Mesendoderm (in vitro differentiated cells): ENCODE data around the gene PLPPR4. TPM values are rescaled to one million over a fixed set of nuclear protein-coding genes. Genes with fewer than 3 reads are reported as not detected.
A peak's percentile ranks its signal among the peaks of the same experiment; 100 is the strongest.

ENCODE experiments used
- DNase-seq: peaks from one replicate; pipeline ENCODE4 v3.0.0; 2013
- H2AK5ac ChIP-seq: 2 replicates; pipeline ENCODE4 v1.6.1; 2013; ENCODE audit warnings: low read length, inconsistent platforms
- H2BK120ac ChIP-seq: 2 replicates; pipeline ENCODE4 v1.6.1; 2013; ENCODE audit warnings: low read depth, mild to moderate bottlenecking, low read length, moderate library complexity, mixed read lengths
- H2BK15ac ChIP-seq: replicated peaks from 2 replicates; pipeline ENCODE4 v1.6.1; 2013; ENCODE audit warnings: low read depth, mild to moderate bottlenecking, moderate library complexity
- H2BK5ac ChIP-seq: 2 replicates; pipeline ENCODE4 v1.6.1; 2013; ENCODE audit warnings: low read length, inconsistent platforms
- H3K18ac ChIP-seq: 2 replicates; pipeline ENCODE4 v1.6.1; 2013; ENCODE audit warnings: mild to moderate bottlenecking, low read length, mixed read lengths
- H3K23ac ChIP-seq: one replicate; pipeline ENCODE4 v1.6.1; 2013; ENCODE audit warnings: low read length
- H3K27ac ChIP-seq: 2 replicates; pipeline ENCODE4 v1.5.1; 2013; ENCODE audit warnings: low read depth, mild to moderate bottlenecking, inconsistent platforms, low read length, moderate library complexity
- H3K27me3 ChIP-seq: 2 replicates; pipeline ENCODE4 v1.6.1; 2013; ENCODE audit warnings: low read length, control low read depth, mild to moderate bottlenecking, inconsistent platforms; ENCODE audit not compliant: insufficient read depth, poor library complexity
- H3K36me3 ChIP-seq: 2 replicates; pipeline ENCODE4 v1.6.1; 2013; ENCODE audit warnings: low read length, inconsistent platforms; ENCODE audit not compliant: control insufficient read depth, insufficient read depth
- H3K4ac ChIP-seq: one replicate; pipeline ENCODE4 v1.6.1; 2013; ENCODE audit warnings: low read depth, mild to moderate bottlenecking, low read length, moderate library complexity
- H3K4me1 ChIP-seq: 2 replicates; pipeline ENCODE4 v1.6.1; 2013; ENCODE audit warnings: low read depth, low read length, inconsistent platforms; ENCODE audit not compliant: control insufficient read depth
- H3K4me2 ChIP-seq: 2 replicates; pipeline ENCODE4 v1.6.1; 2013; ENCODE audit warnings: low read length
- H3K4me3 ChIP-seq: 2 replicates; pipeline ENCODE4 v1.5.1; 2013; ENCODE audit warnings: mild to moderate bottlenecking, low read length
- H3K56ac ChIP-seq: one replicate; pipeline ENCODE4 v1.6.1; 2013; ENCODE audit warnings: low read length
- H3K79me1 ChIP-seq: 2 replicates; pipeline ENCODE4 v1.6.1; 2013; ENCODE audit warnings: low read length, inconsistent platforms
- H3K79me2 ChIP-seq: 2 replicates; pipeline ENCODE4 v1.6.1; 2013; ENCODE audit warnings: mild to moderate bottlenecking, low read length; ENCODE audit not compliant: control insufficient read depth, insufficient read depth
- H3K9ac ChIP-seq: 2 replicates; pipeline ENCODE4 v1.6.1; 2013; ENCODE audit warnings: low read length, inconsistent platforms
- H4K5ac ChIP-seq: one replicate; pipeline ENCODE4 v1.6.1; 2013; ENCODE audit warnings: low read length
- H4K8ac ChIP-seq: one replicate; pipeline ENCODE4 v1.6.1; 2013; ENCODE audit warnings: low read depth, mild to moderate bottlenecking, control low read depth, low read length, moderate library complexity
- WGBS: extraction: QIAGEN DNeasy Blood & Tissue Kit; methylation state at CpG from one replicate; pipeline ENCODE4 v1.1.7; 2013; ENCODE audit warnings: low lambda C conversion rate, missing lambda C conversion rate; ENCODE audit not compliant: insufficient coverage; ENCODE audit errors: extremely low coverage; 5-methylcytosine and 5-hydroxymethylcytosine counted together
- polyA plus RNA-seq, 2 experiments: library from polyadenylated mRNA; stranded (reverse); fragments of 200-250 nt; gene quantifications; one replicate each; pipeline ENCODE4 v1.2.3, GENCODE V29; 2013

PLPPR4 gene, protein sequence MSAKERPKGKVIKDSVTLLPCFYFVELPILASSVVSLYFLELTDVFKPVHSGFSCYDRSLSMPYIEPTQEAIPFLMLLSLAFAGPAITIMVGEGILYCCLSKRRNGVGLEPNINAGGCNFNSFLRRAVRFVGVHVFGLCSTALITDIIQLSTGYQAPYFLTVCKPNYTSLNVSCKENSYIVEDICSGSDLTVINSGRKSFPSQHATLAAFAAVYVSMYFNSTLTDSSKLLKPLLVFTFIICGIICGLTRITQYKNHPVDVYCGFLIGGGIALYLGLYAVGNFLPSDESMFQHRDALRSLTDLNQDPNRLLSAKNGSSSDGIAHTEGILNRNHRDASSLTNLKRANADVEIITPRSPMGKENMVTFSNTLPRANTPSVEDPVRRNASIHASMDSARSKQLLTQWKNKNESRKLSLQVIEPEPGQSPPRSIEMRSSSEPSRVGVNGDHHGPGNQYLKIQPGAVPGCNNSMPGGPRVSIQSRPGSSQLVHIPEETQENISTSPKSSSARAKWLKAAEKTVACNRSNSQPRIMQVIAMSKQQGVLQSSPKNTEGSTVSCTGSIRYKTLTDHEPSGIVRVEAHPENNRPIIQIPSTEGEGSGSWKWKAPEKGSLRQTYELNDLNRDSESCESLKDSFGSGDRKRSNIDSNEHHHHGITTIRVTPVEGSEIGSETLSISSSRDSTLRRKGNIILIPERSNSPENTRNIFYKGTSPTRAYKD
- polyA plus RNA-seq (2013, experiment 1 of 2): 3.2 TPM
- 3.7 TPM for polyA plus RNA-seq (2013, experiment 2 of 2)

DNA sequence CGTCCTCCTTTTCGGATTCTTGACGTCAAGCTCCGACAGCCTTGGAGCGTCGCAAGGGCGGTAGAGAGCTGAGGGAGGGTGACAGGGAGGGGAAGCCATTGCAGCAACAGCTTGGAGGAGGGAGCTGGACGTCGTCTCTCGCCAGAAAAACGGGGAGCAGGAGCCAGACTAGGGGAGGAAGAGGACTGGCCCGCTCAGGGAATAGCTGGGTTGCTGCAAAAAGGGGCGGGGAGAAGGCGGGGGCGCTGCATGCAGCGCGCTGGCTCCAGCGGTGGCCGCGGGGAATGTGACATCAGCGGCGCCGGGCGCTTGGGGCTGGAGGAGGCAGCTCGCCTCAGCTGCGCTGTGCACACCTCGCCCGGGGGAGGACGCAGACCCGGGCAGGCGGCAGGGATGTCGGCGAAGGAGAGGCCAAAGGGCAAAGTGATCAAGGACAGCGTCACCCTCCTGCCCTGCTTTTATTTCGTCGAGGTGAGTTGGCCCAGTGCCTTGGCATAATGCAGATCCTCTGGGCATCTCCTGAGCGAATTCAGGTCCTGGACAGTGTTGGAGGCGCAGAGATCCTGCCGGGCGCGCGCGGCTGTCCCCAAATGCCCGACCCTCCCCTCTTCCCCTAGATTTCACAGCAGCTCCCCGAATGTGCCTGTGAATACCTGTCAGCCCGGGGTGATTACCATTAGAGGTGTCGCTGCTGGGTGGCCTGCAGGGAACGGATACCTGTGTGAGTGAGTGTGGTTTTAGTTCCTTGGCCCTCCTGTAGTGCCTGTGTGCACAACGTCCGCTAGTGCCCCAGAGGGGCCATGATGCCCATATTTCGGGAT lies at the start of gene PLPPR4:
PLPPR4 (plus strand) TSS at position 292 of the 821 bp plus-strand sequence; CDS start at position 394, 102 bp downstream.
- peak within 1 kb of the TSS; percentile 91 for H3K4me2 ChIP-seq
- H3K18ac ChIP-seq: no peak within 1 kb of the TSS
- no peak within 1 kb of the TSS for H4K8ac ChIP-seq
- DNase-seq: peak; percentile 76
- H2AK5ac ChIP-seq: no peak within 1 kb of the TSS
- no peaks in the 10 kb centered on the region for H3K36me3 ChIP-seq
- H3K56ac ChIP-seq: peak within 1 kb of the TSS; percentile 80
- no peak within 1 kb of the TSS for H3K27ac ChIP-seq
- H3K9ac ChIP-seq: peak within 1 kb of the TSS; percentile 28
- H2BK5ac ChIP-seq: no peak within 1 kb of the TSS
- no peaks in the 10 kb centered on the region for H3K79me2 ChIP-seq
- H3K27me3 ChIP-seq: no peaks in the 10 kb centered on the region
- H3K79me1 ChIP-seq: no peaks in the 10 kb centered on the region
- no peak within 1 kb of the TSS for H3K23ac ChIP-seq
- H3K4ac ChIP-seq: no peak within 1 kb of the TSS
- no CpG with 5 or more reads among the region's 51 CpGs for WGBS
- H3K4me3 ChIP-seq: peak within 1 kb of the TSS; percentile 57
- H3K4me1 ChIP-seq: no peaks in the 10 kb centered on the region
- no peak within 1 kb of the TSS for H2BK15ac ChIP-seq
- no peak within 1 kb of the TSS for H4K5ac ChIP-seq
- H2BK120ac ChIP-seq: no peak within 1 kb of the TSS

DNA sequence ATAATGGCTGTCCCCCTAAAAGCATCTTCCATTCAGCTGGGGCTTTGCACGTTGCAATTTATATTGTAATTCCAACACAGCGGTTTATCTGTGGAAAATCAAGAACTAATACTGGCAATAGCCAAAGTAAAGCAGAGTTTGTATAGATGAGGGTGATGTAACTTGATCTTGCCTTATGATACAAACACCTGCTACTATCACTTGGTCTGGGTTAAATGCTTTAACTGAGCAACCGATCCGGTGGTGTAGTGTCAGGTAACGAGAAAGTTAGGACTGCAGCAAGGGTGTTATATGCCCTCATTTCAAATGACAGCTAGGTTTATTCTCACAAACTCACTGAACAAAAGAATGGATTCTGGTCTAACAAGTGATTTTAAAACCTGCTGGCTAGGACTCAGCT lies 47.3 kb upstream of the PLPPR4 start:
- H3K23ac ChIP-seq: no peak overlapping the region
- no peak overlapping the region for H3K18ac ChIP-seq
- H3K79me1 ChIP-seq: no peaks in the 10 kb centered on the region
- H3K4ac ChIP-seq: no peak overlapping the region
- H2AK5ac ChIP-seq: no peak overlapping the region
- no peaks in the 10 kb centered on the region for H3K36me3 ChIP-seq
- H3K4me2 ChIP-seq: no peak overlapping the region
- H3K4me1 ChIP-seq: no peaks in the 10 kb centered on the region
- DNase-seq: no peak
- no peak overlapping the region for H3K9ac ChIP-seq
- no peak overlapping the region for H2BK5ac ChIP-seq
- H3K27me3 ChIP-seq: peaks cover 9% of the 10 kb centered on the region
- H3K4me3 ChIP-seq: no peak overlapping the region
- H3K56ac ChIP-seq: no peak overlapping the region
- no peak overlapping the region for H2BK15ac ChIP-seq
- H2BK120ac ChIP-seq: no peak overlapping the region
- H4K8ac ChIP-seq: no peak overlapping the region
- no peaks in the 10 kb centered on the region for H3K79me2 ChIP-seq
- no peak overlapping the region for H4K5ac ChIP-seq
- H3K27ac ChIP-seq: no peak overlapping the region
- no CpG with 5 or more reads among the region's 5 CpGs for WGBS

GRCh38 chr1:99217599-99217998 lies 46.7 kb upstream of the PLPPR4 start:
- H3K4me1 ChIP-seq: no peaks in the 10 kb centered on the region
- no peak overlapping the region for H2BK15ac ChIP-seq
- H3K27me3 ChIP-seq: peaks cover 9% of the 10 kb centered on the region
- no peaks in the 10 kb centered on the region for H3K79me2 ChIP-seq
- no peak overlapping the region for H3K4me3 ChIP-seq
- H2BK120ac ChIP-seq: no peak overlapping the region
- H2BK5ac ChIP-seq: no peak overlapping the region
- H3K4ac ChIP-seq: no peak overlapping the region
- H3K27ac ChIP-seq: no peak overlapping the region
- WGBS: no CpG with 5 or more reads among the region's 4 CpGs
- H3K79me1 ChIP-seq: no peaks in the 10 kb centered on the region
- H4K8ac ChIP-seq: no peak overlapping the region
- no peak overlapping the region for H2AK5ac ChIP-seq
- no peak overlapping the region for H3K56ac ChIP-seq
- H3K18ac ChIP-seq: no peak overlapping the region
- DNase-seq: peak; percentile 20
- H3K4me2 ChIP-seq: no peak overlapping the region
- H3K23ac ChIP-seq: no peak overlapping the region
- H4K5ac ChIP-seq: no peak overlapping the region
- H3K36me3 ChIP-seq: no peaks in the 10 kb centered on the region
- H3K9ac ChIP-seq: no peak overlapping the region

DNA sequence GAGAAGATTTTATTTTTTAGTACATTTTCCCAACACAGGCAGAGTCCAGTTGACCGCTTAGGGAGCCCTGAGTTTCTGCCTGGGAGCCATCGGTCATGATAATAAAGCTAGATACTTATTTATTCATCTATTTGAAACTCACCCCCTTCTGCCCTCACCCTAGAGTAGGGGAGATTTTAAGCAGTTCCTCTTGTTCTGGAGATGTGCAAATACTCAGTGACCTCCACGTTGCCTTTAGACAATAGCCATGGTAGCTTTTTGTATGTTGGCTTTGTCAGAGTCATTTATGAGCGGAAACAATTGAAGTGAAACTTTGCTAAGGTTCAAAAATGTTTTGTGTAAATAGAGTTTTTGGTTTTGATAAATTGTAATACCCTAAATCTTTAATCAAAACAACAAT lies 45.7 kb upstream of the PLPPR4 start:
- Histone ChIP-seq H3K4ac (no peak overlapping the region), H3K56ac (no peak overlapping the region), H2BK15ac (no peak overlapping the region), H3K4me1 (no peaks in the 10 kb centered on the region), H3K79me1 (no peaks in the 10 kb centered on the region), H3K79me2 (no peaks in the 10 kb centered on the region), H3K18ac (no peak overlapping the region), H2BK120ac (no peak overlapping the region), H3K9ac (no peak overlapping the region), H2AK5ac (no peak overlapping the region), H3K36me3 (no peaks in the 10 kb centered on the region), H2BK5ac (no peak overlapping the region), H3K27me3 (peaks cover 9% of the 10 kb centered on the region), H3K4me2 (no peak overlapping the region), H3K23ac (no peak overlapping the region), H4K5ac (no peak overlapping the region), H3K27ac (no peak overlapping the region), H3K4me3 (no peak overlapping the region), H4K8ac (no peak overlapping the region)
- WGBS: no CpG with 5 or more reads among the region's 4 CpGs
- no peak for DNase-seq

DNA sequence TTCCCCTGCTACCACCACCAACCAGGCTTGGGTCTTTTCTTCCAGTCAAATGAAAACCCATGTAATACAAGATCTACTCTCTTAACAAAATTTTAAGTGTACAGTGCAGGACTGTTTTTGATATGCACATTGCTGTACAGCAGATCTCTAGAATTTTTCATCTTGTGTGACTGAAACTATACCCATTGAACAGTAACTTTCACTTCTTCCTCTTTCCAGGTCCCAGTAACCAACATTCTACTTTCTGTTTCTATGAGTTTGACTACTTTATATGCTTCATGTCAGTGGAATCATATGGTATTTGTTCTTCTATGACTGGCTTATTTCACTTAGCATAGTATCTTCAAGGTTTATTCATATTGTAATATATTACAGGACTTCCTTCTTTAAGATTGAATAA lies 45.3 kb upstream of the PLPPR4 start:
- no peak overlapping the region for H2AK5ac ChIP-seq
- no peak for DNase-seq
- H3K56ac ChIP-seq: no peak overlapping the region
- H3K23ac ChIP-seq: no peak overlapping the region
- no peaks in the 10 kb centered on the region for H3K36me3 ChIP-seq
- no peak overlapping the region for H3K27ac ChIP-seq
- H4K8ac ChIP-seq: no peak overlapping the region
- H3K79me1 ChIP-seq: no peaks in the 10 kb centered on the region
- no peak overlapping the region for H2BK120ac ChIP-seq
- H3K4me2 ChIP-seq: no peak overlapping the region
- H3K4me1 ChIP-seq: no peaks in the 10 kb centered on the region
- H3K79me2 ChIP-seq: no peaks in the 10 kb centered on the region
- no peak overlapping the region for H3K18ac ChIP-seq
- H4K5ac ChIP-seq: no peak overlapping the region
- H3K9ac ChIP-seq: no peak overlapping the region
- H2BK15ac ChIP-seq: no peak overlapping the region
- no peak overlapping the region for H3K4ac ChIP-seq
- H2BK5ac ChIP-seq: no peak overlapping the region
- H3K4me3 ChIP-seq: no peak overlapping the region
- H3K27me3 ChIP-seq: peaks cover 9% of the 10 kb centered on the region
